ENCODE results near the gene SRSF11. TPM values are rescaled to one million over a fixed set of nuclear protein-coding genes. Genes with fewer than 3 reads are reported as not detected.

SRSF11 gene
- total RNA-seq, 1 donor from 2014 or later, result 185 TPM

DNA sequence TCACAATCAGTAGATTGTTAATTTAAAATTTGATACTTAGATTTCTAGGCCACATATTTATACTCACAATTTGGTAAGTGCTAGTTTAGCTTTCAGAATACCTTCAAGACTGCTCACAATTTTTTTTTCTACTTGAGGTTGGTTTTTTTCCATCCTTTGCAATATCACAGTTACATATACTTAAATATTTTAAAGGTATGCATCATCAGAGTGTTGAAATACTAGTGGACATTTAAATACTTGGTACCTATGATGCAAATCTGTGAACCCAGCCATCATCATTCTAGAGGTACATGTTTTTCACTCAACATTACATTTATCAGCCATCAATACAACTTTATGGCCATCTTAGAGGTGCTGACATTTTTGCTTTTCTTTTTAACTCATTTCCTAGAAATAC lies 9.6 kb upstream of the SRSF11 start:
- Histone ChIP-seq H3K27ac (ENCODE audit: low read depth, low read length) (no peak overlapping the region), H3K79me2 (ENCODE audit: insufficient read depth, low read length) (peaks cover 100% of the 10 kb centered on the region), H3K9ac (ENCODE audit: low read length) (no peak overlapping the region), H3K9me3 (ENCODE audit: insufficient read depth, low read depth, low read length) (no peaks in the 10 kb centered on the region), H3K36me3 (ENCODE audit: insufficient read depth, low read length) (peaks cover 10% of the 10 kb centered on the region), H3K27me3 (ENCODE audit: insufficient read depth, low read length) (no peaks in the 10 kb centered on the region), H3K4me2 (ENCODE audit: low read length) (no peak overlapping the region), H4K20me1 (ENCODE audit: insufficient read depth, low read length) (peaks cover 51% of the 10 kb centered on the region), H2AFZ (ENCODE audit: low read depth, low read length) (no peak overlapping the region), H3K4me1 (ENCODE audit: insufficient read depth, low read length) (no peaks in the 10 kb centered on the region), H3K4me3 (ENCODE audit: insufficient read depth, low read depth, low read length) (no peak overlapping the region)
- no peaks in the 10 kb centered on the region for H3K27me3 Mint-ChIP-seq (ENCODE audit: low read depth, unreplicated experiment)
- no peaks in the 10 kb centered on the region for H3K9me3 Mint-ChIP-seq (ENCODE audit: unreplicated experiment)
- H3K4me3 Mint-ChIP-seq (ENCODE audit: unreplicated experiment), result no peak overlapping the region
- TF ChIP-seq EZH2 (IDR thresholded peaks at IDR 0.05; ENCODE audit: insufficient read depth, low read length), result no peak
- TF ChIP-seq, protein P1, sequence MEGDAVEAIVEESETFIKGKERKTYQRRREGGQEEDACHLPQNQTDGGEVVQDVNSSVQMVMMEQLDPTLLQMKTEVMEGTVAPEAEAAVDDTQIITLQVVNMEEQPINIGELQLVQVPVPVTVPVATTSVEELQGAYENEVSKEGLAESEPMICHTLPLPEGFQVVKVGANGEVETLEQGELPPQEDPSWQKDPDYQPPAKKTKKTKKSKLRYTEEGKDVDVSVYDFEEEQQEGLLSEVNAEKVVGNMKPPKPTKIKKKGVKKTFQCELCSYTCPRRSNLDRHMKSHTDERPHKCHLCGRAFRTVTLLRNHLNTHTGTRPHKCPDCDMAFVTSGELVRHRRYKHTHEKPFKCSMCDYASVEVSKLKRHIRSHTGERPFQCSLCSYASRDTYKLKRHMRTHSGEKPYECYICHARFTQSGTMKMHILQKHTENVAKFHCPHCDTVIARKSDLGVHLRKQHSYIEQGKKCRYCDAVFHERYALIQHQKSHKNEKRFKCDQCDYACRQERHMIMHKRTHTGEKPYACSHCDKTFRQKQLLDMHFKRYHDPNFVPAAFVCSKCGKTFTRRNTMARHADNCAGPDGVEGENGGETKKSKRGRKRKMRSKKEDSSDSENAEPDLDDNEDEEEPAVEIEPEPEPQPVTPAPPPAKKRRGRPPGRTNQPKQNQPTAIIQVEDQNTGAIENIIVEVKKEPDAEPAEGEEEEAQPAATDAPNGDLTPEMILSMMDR (IDR thresholded peaks at IDR 0.05; ENCODE audit: insufficient read depth, low read depth, low read length), result no peak
- peaks cover 3% of the 10 kb centered on the region for H3K36me3 Mint-ChIP-seq (ENCODE audit: low read depth, unreplicated experiment)
- H3K4me1 Mint-ChIP-seq (ENCODE audit: low read depth, unreplicated experiment), result peaks cover 16% of the 10 kb centered on the region
- no peak for FAIRE-seq
- H3K27ac Mint-ChIP-seq (ENCODE audit: unreplicated experiment), result no peak overlapping the region
- no peak for DNase-seq (ENCODE audit: low read depth)

DNA sequence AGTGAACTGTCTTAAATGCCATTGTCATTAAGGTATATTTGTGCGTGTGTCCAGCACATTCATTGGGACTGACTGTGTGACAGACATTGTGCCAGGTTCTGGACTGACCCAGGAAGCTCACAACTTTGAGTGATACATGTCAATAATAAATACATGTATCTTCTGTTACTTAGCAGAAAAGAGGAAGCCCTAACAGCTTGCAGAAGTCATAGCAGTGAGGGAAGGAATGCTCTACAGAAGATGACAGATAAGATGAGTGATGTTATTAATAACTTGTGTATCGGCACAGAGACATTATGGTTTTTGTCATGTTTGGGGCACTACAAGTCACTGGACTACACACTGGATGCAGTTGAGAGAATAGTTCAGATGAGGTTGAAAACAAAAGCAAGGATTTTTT lies 1.2 kb upstream of the SRSF11 start:
- H3K4me1 Mint-ChIP-seq (ENCODE audit: low read depth, unreplicated experiment), result peaks cover 20% of the 10 kb centered on the region
- DNase-seq (ENCODE audit: low read depth) (no peak), FAIRE-seq (no peak)
- H3K36me3 ChIP-seq (ENCODE audit: insufficient read depth, low read length), result peaks cover 7% of the 10 kb centered on the region
- no peaks in the 10 kb centered on the region for H3K9me3 ChIP-seq (ENCODE audit: insufficient read depth, low read depth, low read length)
- no peaks in the 10 kb centered on the region for H3K27me3 ChIP-seq (ENCODE audit: insufficient read depth, low read length)
- no peaks in the 10 kb centered on the region for H3K27me3 Mint-ChIP-seq (ENCODE audit: low read depth, unreplicated experiment)
- H3K4me3 Mint-ChIP-seq (ENCODE audit: unreplicated experiment), result peak overlapping the region; percentile 47
- H3K4me3 ChIP-seq (ENCODE audit: insufficient read depth, low read depth, low read length), result no peak overlapping the region
- peaks cover 41% of the 10 kb centered on the region for H4K20me1 ChIP-seq (ENCODE audit: insufficient read depth, low read length)
- TF ChIP-seq EZH2 (IDR thresholded peaks at IDR 0.05; ENCODE audit: insufficient read depth, low read length), result no peak
- TF ChIP-seq, protein P1 (IDR thresholded peaks at IDR 0.05; ENCODE audit: insufficient read depth, low read depth, low read length), result no peak
- H3K36me3 Mint-ChIP-seq (ENCODE audit: low read depth, unreplicated experiment), result peaks cover 4% of the 10 kb centered on the region
- peaks cover 98% of the 10 kb centered on the region for H3K79me2 ChIP-seq (ENCODE audit: insufficient read depth, low read length)
- peaks cover 3% of the 10 kb centered on the region for H3K4me1 ChIP-seq (ENCODE audit: insufficient read depth, low read length)
- no peak overlapping the region for H3K27ac ChIP-seq (ENCODE audit: low read depth, low read length)
- H3K9ac ChIP-seq (ENCODE audit: low read length), result no peak overlapping the region
- H3K9me3 Mint-ChIP-seq (ENCODE audit: unreplicated experiment), result no peaks in the 10 kb centered on the region
- no peak overlapping the region for H3K27ac Mint-ChIP-seq (ENCODE audit: unreplicated experiment)
- H3K4me2 ChIP-seq (ENCODE audit: low read length), result no peak overlapping the region
- no peak overlapping the region for H2AFZ ChIP-seq (ENCODE audit: low read depth, low read length)

DNA sequence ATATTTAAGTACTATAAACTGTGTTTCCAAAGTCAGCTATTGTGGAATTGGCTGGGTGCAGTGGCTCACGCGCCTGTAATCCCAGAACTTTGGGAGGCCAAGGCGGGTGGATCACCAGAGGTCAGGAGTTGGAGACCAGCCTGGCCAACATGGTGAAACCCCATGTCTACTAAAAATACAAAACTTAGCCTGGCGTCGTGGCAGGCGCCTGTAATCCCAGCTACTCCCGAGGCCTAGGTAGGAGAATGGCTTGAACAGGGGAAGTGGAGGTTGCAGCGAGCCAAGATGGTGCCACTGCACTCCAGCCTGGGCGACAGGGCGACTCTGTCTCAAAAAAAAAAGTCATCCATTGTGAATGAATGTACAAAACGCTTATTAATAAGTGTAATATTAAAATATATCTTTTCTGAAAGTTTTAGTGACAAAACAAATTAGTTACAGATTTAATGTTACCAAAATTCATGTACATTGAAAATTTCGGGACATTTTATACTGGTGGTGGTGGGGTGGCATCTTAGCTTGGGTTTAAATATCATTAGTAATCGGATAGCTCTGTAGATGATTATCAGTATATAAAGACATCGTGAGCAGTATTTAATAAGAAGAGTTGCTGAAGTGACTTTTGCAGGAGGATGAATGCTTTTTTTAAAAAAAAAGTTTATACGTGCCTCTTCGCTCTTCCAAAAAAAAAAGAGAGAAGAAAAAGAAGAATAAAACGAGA lies 503 bp upstream of the SRSF11 start:
- Histone ChIP-seq H4K20me1 (ENCODE audit: insufficient read depth, low read length) (peaks cover 40% of the 10 kb centered on the region), H2AFZ (ENCODE audit: low read depth, low read length) (peak overlapping the region; percentile 44), H3K27ac (ENCODE audit: low read depth, low read length) (peak overlapping the region; percentile 96), H3K4me1 (ENCODE audit: insufficient read depth, low read length) (peaks cover 3% of the 10 kb centered on the region), H3K27me3 (ENCODE audit: insufficient read depth, low read length) (no peaks in the 10 kb centered on the region), H3K9me3 (ENCODE audit: insufficient read depth, low read depth, low read length) (no peaks in the 10 kb centered on the region), H3K4me2 (ENCODE audit: low read length) (peak overlapping the region; percentile 87), H3K36me3 (ENCODE audit: insufficient read depth, low read length) (peaks cover 11% of the 10 kb centered on the region), H3K4me3 (ENCODE audit: insufficient read depth, low read depth, low read length) (peak overlapping the region; percentile 89), H3K79me2 (ENCODE audit: insufficient read depth, low read length) (peaks cover 98% of the 10 kb centered on the region), H3K9ac (ENCODE audit: low read length) (peak overlapping the region; percentile 99)
- FAIRE-seq, result no peak
- DNase-seq (ENCODE audit: low read depth), result no peak
- Mint-ChIP-seq H3K36me3 (ENCODE audit: low read depth, unreplicated experiment) (peaks cover 4% of the 10 kb centered on the region), H3K4me3 (ENCODE audit: unreplicated experiment) (peak overlapping the region; percentile 96), H3K27me3 (ENCODE audit: low read depth, unreplicated experiment) (no peaks in the 10 kb centered on the region), H3K27ac (ENCODE audit: unreplicated experiment) (peak overlapping the region; percentile 98), H3K9me3 (ENCODE audit: unreplicated experiment) (no peaks in the 10 kb centered on the region), H3K4me1 (ENCODE audit: low read depth, unreplicated experiment) (peaks cover 20% of the 10 kb centered on the region)
- no peak for TF ChIP-seq EZH2 (IDR thresholded peaks at IDR 0.05; ENCODE audit: insufficient read depth, low read length)
- TF ChIP-seq, protein P1 (IDR thresholded peaks at IDR 0.05; ENCODE audit: insufficient read depth, low read depth, low read length), result no peak
